HCT116 (cell line): ENCODE data around the gene ARHGEF10L. TPM values are rescaled to one million over a fixed set of nuclear protein-coding genes. Genes with fewer than 3 reads are reported as not detected.

ENCODE experiments used
- ATAC-seq: fragments of 200-7000 bp; cut with Tn5 transposase; 2 replicates; pipeline ENCODE4 v1.9.1; 2020; ENCODE audit warnings: mild to moderate bottlenecking, moderate library complexity
- BruUV-seq: library from RNA; stranded (reverse); fragments of 400-500 nt; replicated peaks from 2 replicates; lab custom pipeline; 2021; lab: Mats Ljungman, UMichigan
- CTCF ChIA-PET: fragments of 300-600 bp; sonication (Branson Sonifier 250); formaldehyde crosslinking; loops from one replicate; lab custom pipeline; 2021; ENCODE audit warnings: antibody characterized with exemption; lab: Charles Lee
- POLR2A ChIA-PET: fragments of 300-600, 350-600 bp; sonication (Branson Sonifier 250); formaldehyde crosslinking; loops from one replicate; lab custom pipeline; 2021; ENCODE audit warnings: antibody characterized with exemption; lab: Charles Lee
- RAD21 ChIA-PET, 2 experiments: fragments of 300-600 bp; sonication (Branson Sonifier 250); formaldehyde crosslinking; loops; one replicate each; lab custom pipeline; 2023; ENCODE audit warnings: low total read pairs in 2 of 2; ENCODE audit not compliant: uncharacterized antibody in 2 of 2, unreplicated experiment in 2 of 2, low non-redundant PET in 1 of 2; lab: Charles Lee
- DNase-seq: peaks from one replicate; pipeline ENCODE4 v3.0.0-alpha.2; 2010; ENCODE audit warnings: low read depth, low spot score
- H2AFZ ChIP-seq: fragments of 200-600 bp; shearing (Covaris generic), sonication (generic); 2 replicates; pipeline ENCODE4 v1.6.1; 2017; ENCODE audit warnings: low read depth, mixed run types, mixed read lengths, antibody characterized with exemption, low read length; ENCODE audit not compliant: poor library complexity, severe bottlenecking
- H3K27ac ChIP-seq: 2 replicates; pipeline ENCODE4 v1.5.1; 2012; ENCODE audit warnings: low read depth, low read length
- H3K27me3 ChIP-seq: fragments of 200-600 bp; sonication (generic); 2 replicates; pipeline ENCODE4 v1.6.1; 2016; ENCODE audit warnings: mixed run types, low read length, mixed read lengths; ENCODE audit not compliant: insufficient read depth
- H3K36me3 ChIP-seq, 2 experiments: fragments of 200-500 bp in 1 of 2; fragments of 200-600 bp in 1 of 2; sonication (Bioruptor generic) in 1 of 2; sonication (generic) in 1 of 2; 2 replicates each; pipeline versions ENCODE4 v1.5.1 to v1.6.1; 2014 to 2016; ENCODE audit warnings: low read length in 2 of 2, inconsistent platforms in 1 of 2, mixed read lengths in 1 of 2, mixed run types in 1 of 2; ENCODE audit not compliant: insufficient read depth in 2 of 2, control insufficient read depth in 1 of 2
- H3K4me1 ChIP-seq, 2 experiments: fragments of 200-600 bp in 1 of 2; sonication (generic) in 1 of 2; 2 replicates each; pipeline versions ENCODE4 v1.5.1 to v1.6.1; 2012 to 2017; ENCODE audit warnings: low read length in 2 of 2, inconsistent platforms in 1 of 2, mild to moderate bottlenecking in 1 of 2, mixed read lengths in 1 of 2, mixed run types in 1 of 2, moderate library complexity in 1 of 2; ENCODE audit not compliant: insufficient read depth in 2 of 2, control insufficient read depth in 1 of 2
- H3K4me2 ChIP-seq: fragments of 200-600 bp; sonication (generic); 2 replicates; pipeline ENCODE4 v1.6.1; 2017; ENCODE audit warnings: mixed run types, low read length, mixed read lengths
- H3K4me3 ChIP-seq, 2 experiments: fragments of 200-600 bp in 1 of 2; sonication (generic) in 1 of 2; replicated peaks in 1 of 2; 2 replicates each; pipeline ENCODE4 v1.5.1; 2011 to 2016; ENCODE audit warnings: low read length in 2 of 2, control low read depth in 1 of 2, low read depth in 1 of 2, mild to moderate bottlenecking in 1 of 2, mixed read lengths in 1 of 2, mixed run types in 1 of 2
- H3K79me2 ChIP-seq: fragments of 200-600 bp; sonication (generic); 2 replicates; pipeline ENCODE4 v1.6.1; 2017; ENCODE audit warnings: mild to moderate bottlenecking, mixed run types, low read length, moderate library complexity, mixed read lengths; ENCODE audit not compliant: insufficient read depth
- H3K9ac ChIP-seq: fragments of 200-600 bp; sonication (generic); 2 replicates; pipeline ENCODE4 v1.6.1; 2016; ENCODE audit warnings: low read length, mixed read lengths
- H3K9me2 ChIP-seq: fragments of 200-600 bp; sonication (generic), shearing (Covaris generic); 2 replicates; pipeline ENCODE4 v1.6.1; 2017; ENCODE audit warnings: mixed run types, mild to moderate bottlenecking, moderate library complexity; ENCODE audit not compliant: insufficient read depth
- H3K9me3 ChIP-seq, 2 experiments: fragments of 200-500 bp in 1 of 2; fragments of 200-600 bp in 1 of 2; sonication (Bioruptor generic) in 1 of 2; sonication (generic) in 1 of 2; 2 replicates each; pipeline ENCODE4 v1.6.1; 2014 to 2017; ENCODE audit warnings: low read length in 2 of 2, mixed read lengths in 2 of 2, inconsistent platforms in 1 of 2, low read depth in 1 of 2, mild to moderate bottlenecking in 1 of 2, mixed run types in 1 of 2, moderate library complexity in 1 of 2; ENCODE audit not compliant: control insufficient read depth in 1 of 2, insufficient read depth in 1 of 2
- H4K20me1 ChIP-seq: fragments of 200-600 bp; sonication (generic), shearing (Covaris generic); 2 replicates; pipeline ENCODE4 v1.6.1; 2017; ENCODE audit warnings: mixed run types, mild to moderate bottlenecking, moderate library complexity; ENCODE audit not compliant: insufficient read depth
- ATF3 ChIP-seq: IDR thresholded peaks from 2 replicates; pipeline ENCODE4 v1.6.1; 2012
- CEBPB ChIP-seq: IDR thresholded peaks from 2 replicates; pipeline ENCODE4 v1.6.1; 2012; ENCODE audit warnings: low read depth
- CTCF ChIP-seq, 3 experiments: fragments of 200-600 bp in 1 of 3; sonication (generic) in 1 of 3; IDR thresholded peaks in 2 of 3; conservative IDR thresholded peaks in 1 of 3; 2 replicates each; pipeline ENCODE4 v1.5.1; 2012 to 2017; ENCODE audit warnings: low read depth in 2 of 3, low read length in 2 of 3, antibody characterized with exemption in 1 of 3, borderline replicate concordance in 1 of 3, control low read depth in 1 of 3, mild to moderate bottlenecking in 1 of 3, mixed read lengths in 1 of 3, mixed run types in 1 of 3, moderate library complexity in 1 of 3; ENCODE audit not compliant: insufficient read depth in 1 of 3
- EGR1 ChIP-seq: IDR thresholded peaks from 2 replicates; pipeline ENCODE4 v1.6.1; 2012; ENCODE audit warnings: low read depth
- ELF1 ChIP-seq: IDR thresholded peaks from 2 replicates; pipeline ENCODE4 v1.6.1; 2012; ENCODE audit warnings: low read depth, borderline replicate concordance
- EZH2 ChIP-seq: fragments of 200-600 bp; sonication (generic); IDR thresholded peaks from 2 replicates; pipeline ENCODE4 v1.6.1; 2017; ENCODE audit warnings: antibody characterized with exemption, mixed run types
- EZH2phosphoT487 ChIP-seq: fragments of 200-600 bp; IDR thresholded peaks from 2 replicates; pipeline ENCODE4 v1.6.1; 2018; ENCODE audit warnings: antibody characterized with exemption, borderline replicate concordance
- FOSL1 ChIP-seq: IDR thresholded peaks from 2 replicates; pipeline ENCODE4 v1.6.1; 2012; ENCODE audit warnings: low read depth
- MAX ChIP-seq: IDR thresholded peaks from 2 replicates; pipeline ENCODE4 v1.6.1; 2012
- POLR2A ChIP-seq: IDR thresholded peaks from 2 replicates; pipeline ENCODE4 v1.7.0; 2011; ENCODE audit warnings: borderline replicate concordance; ENCODE audit not compliant: insufficient read depth, insufficient read length; ENCODE audit errors: extremely low read depth
- RAD21 ChIP-seq: IDR thresholded peaks from 2 replicates; pipeline ENCODE4 v1.6.1; 2012; ENCODE audit warnings: low read depth, mild to moderate bottlenecking
- SIN3A ChIP-seq: IDR thresholded peaks from 2 replicates; pipeline ENCODE4 v1.6.1; 2012; ENCODE audit warnings: low read depth
- SP1 ChIP-seq: IDR thresholded peaks from 2 replicates; pipeline ENCODE4 v1.6.1; 2012; ENCODE audit warnings: low read depth
- SRF ChIP-seq: IDR thresholded peaks from 2 replicates; pipeline ENCODE4 v1.6.1; 2012; ENCODE audit warnings: low read depth
- ZBTB33 ChIP-seq: IDR thresholded peaks from 2 replicates; pipeline ENCODE4 v1.6.1; 2011; ENCODE audit warnings: mild to moderate bottlenecking, low read length, moderate library complexity; ENCODE audit not compliant: insufficient replicate concordance; ENCODE audit errors: extremely low read depth
- ZNF274 ChIP-seq: fragments of 200-500 bp; sonication (Bioruptor generic); IDR thresholded peaks from 2 replicates; pipeline ENCODE4 v1.6.1; 2014; ENCODE audit warnings: mild to moderate bottlenecking, low read depth, low read length, inconsistent platforms
- intact Hi-C: fragments of 100-400 bp; cut with micrococcal nuclease; formaldehyde crosslinking; loops from 2 replicates; pipeline ENCODE4 v1.10.0; 2022
- total RNA-seq: library from RNA; stranded (reverse); gene quantifications from one replicate; pipeline ENCODE4 v1.2.1, GENCODE V29; 2021; ENCODE audit not compliant: unreplicated experiment

The ARHGEF10L gene
- total RNA-seq, 1 experiment from 2014 or later, result 14.7 TPM

GRCh38 chr1:17704176-17704575, 164.7 kb downstream of the ARHGEF10L start:
- no peaks in the 10 kb centered on the region for H3K79me2 ChIP-seq
- intact Hi-C loops, result no loop called here
- no peaks in the 10 kb centered on the region for H4K20me1 ChIP-seq
- H3K4me3 ChIP-seq, result no peak overlapping the region
- no peak overlapping the region for H2AFZ ChIP-seq
- ChIA-PET CTCF (no interaction called here), POLR2A (no interaction called here), RAD21 (no interaction called here)
- no peak for TF ChIP-seq POLR2A
- no peak for TF ChIP-seq ELF1
- TF ChIP-seq EZH2phosphoT487, result no peak
- TF ChIP-seq EZH2, result no peak
- no peak for TF ChIP-seq SIN3A
- no peak for TF ChIP-seq CTCF (IDR thresholded peaks at IDR 0.05 in 2 of 3, conservative IDR thresholded peaks at IDR 0.05 in 1 of 3; ENCODE audit: borderline replicate concordance in 1 of 3, insufficient read depth in 1 of 3, low read depth in 2 of 3, low read length in 2 of 3)
- no peak for TF ChIP-seq EGR1
- no peak for TF ChIP-seq RAD21
- TF ChIP-seq ZNF274, result no peak
- TF ChIP-seq MAX, result no peak
- TF ChIP-seq SRF, result no peak
- no peak for TF ChIP-seq CEBPB
- TF ChIP-seq ATF3, result no peak
- TF ChIP-seq FOSL1, result no peak
- TF ChIP-seq ZBTB33, result no peak
- no peak for TF ChIP-seq SP1
- no peak overlapping the region for H3K9ac ChIP-seq
- no peaks in the 10 kb centered on the region for H3K9me2 ChIP-seq
- no peaks in the 10 kb centered on the region for H3K27me3 ChIP-seq
- H3K4me1 ChIP-seq, result no peaks in the 10 kb centered on the region
- H3K36me3 ChIP-seq, result no peaks in the 10 kb centered on the region
- no peak for ATAC-seq
- H3K4me2 ChIP-seq, result no peak overlapping the region
- no peaks in the 10 kb centered on the region for H3K9me3 ChIP-seq
- DNase-seq, result no peak
- BruUV-seq, result no TSS peak
- no peak overlapping the region for H3K27ac ChIP-seq
